Brain microvascular endothelial cell (primary cell): Measurements from ENCODE around the gene DCC.

Source experiments
- DNase-seq: peaks from one replicate; pipeline ENCODE4 v3.0.0-alpha.2; 2020
- H3K27ac ChIP-seq: fragments of 250-450 bp; sonication (Bioruptor Pico); 2 replicates; pipeline ENCODE4 v1.5.1; 2020; ENCODE audit warnings: mild to moderate bottlenecking, moderate library complexity
- H3K27me3 ChIP-seq: fragments of 250-450 bp; sonication (Bioruptor Pico); replicated peaks from 2 replicates; pipeline ENCODE4 v1.5.1; 2020; ENCODE audit warnings: mild to moderate bottlenecking
- H3K36me3 ChIP-seq: fragments of 250-450 bp; sonication (Bioruptor Pico); replicated peaks from 2 replicates; pipeline ENCODE4 v1.5.1; 2020; ENCODE audit warnings: mild to moderate bottlenecking
- H3K4me3 ChIP-seq: 2 replicates; pipeline ENCODE4 v1.5.1; 2011; ENCODE audit warnings: low read depth, mild to moderate bottlenecking, control low read depth, low read length, moderate library complexity
- in situ Hi-C: cut with HindIII; loops from 2 replicates; pipeline ENCODE4 v1.10.0; 2017; ENCODE audit warnings: low sequenced_read_pairs, low pct_ligation_motif_present
- TF ChIP-seq, protein P1 (sequence below): IDR thresholded peaks from 2 replicates; pipeline ENCODE4 v1.5.1; 2011; ENCODE audit warnings: low read depth, mild to moderate bottlenecking, moderate library complexity, low read length, control low read depth, inconsistent platforms; ENCODE audit errors: missing control alignments

The DCC gene

DNA sequence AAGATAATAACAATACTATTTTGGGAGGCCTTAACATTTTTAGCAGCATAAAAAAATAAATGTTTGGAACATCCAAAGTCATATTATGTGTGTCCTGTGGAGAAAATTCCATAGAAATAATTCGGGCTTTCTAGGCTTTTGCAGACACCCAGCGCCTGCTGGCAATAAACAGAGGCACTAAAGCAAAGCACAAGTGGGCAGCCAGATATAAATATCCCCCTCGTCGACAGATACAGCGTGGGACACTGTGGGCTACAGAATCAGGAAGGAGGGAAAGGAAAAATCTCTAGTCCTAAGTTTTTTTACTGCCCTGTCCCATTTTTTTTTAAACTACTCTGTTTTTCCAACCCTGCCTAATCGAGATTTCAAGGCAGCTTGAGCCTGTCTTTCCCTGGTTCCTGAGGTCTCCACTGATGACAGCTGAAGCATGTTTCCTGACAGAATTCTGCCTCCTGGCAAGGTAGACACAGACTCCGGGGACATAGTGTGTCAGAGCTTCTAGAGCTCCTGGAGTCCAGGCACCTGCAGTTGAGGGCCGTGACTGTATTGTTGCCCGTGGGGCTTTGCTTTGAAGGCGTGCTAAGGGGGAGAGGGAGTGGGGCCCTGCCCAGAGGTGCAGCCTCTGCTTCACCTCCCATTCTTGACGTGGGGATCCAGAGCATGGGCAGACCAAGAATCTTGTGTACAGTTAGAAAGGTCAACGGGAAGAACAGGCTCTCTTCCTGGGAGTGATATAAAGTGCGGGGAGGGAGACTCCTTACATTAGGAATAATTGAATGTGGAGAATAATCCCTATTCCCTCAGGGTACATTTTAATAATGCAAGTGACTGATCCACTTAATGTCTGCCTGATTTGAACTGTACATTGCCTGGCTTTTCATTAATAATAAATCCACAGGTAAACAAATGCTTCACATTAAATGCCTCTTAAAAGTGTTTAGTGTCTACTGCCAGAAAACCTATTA, 232.3 kb downstream of the DCC start:
- TF ChIP-seq, protein P1, sequence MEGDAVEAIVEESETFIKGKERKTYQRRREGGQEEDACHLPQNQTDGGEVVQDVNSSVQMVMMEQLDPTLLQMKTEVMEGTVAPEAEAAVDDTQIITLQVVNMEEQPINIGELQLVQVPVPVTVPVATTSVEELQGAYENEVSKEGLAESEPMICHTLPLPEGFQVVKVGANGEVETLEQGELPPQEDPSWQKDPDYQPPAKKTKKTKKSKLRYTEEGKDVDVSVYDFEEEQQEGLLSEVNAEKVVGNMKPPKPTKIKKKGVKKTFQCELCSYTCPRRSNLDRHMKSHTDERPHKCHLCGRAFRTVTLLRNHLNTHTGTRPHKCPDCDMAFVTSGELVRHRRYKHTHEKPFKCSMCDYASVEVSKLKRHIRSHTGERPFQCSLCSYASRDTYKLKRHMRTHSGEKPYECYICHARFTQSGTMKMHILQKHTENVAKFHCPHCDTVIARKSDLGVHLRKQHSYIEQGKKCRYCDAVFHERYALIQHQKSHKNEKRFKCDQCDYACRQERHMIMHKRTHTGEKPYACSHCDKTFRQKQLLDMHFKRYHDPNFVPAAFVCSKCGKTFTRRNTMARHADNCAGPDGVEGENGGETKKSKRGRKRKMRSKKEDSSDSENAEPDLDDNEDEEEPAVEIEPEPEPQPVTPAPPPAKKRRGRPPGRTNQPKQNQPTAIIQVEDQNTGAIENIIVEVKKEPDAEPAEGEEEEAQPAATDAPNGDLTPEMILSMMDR, result no peak
- H3K4me3 ChIP-seq, result no peak overlapping the region
- in situ Hi-C loops, result no loop called here
- no peak for DNase-seq
- H3K36me3 ChIP-seq, result no peaks in the 10 kb centered on the region
- H3K27me3 ChIP-seq, result no peaks in the 10 kb centered on the region
- no peak overlapping the region for H3K27ac ChIP-seq

DNA sequence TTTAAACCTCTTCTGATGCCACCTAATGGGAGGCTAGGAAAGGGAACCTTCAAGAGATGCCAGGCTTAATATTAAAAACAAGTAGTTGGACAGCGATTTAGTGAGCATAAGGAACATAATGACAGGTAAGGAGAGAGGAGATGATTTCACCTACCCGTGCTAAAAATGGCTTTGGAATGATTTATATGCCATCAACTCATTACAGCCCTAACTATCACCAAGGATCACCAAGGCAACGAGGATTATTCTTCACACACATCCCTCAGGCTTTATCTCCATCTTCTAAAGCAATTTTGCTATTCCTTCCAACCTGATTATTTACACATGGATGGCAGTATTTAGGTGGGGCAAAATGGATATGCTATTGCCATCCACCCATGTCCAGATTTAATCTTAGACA, 237.8 kb downstream of the DCC start:
- TF ChIP-seq, protein P1, result no peak
- in situ Hi-C loops, result no loop called here
- Histone ChIP-seq H3K4me3 (no peak overlapping the region), H3K36me3 (no peaks in the 10 kb centered on the region), H3K27me3 (no peaks in the 10 kb centered on the region), H3K27ac (no peak overlapping the region)
- DNase-seq, result no peak

DNA sequence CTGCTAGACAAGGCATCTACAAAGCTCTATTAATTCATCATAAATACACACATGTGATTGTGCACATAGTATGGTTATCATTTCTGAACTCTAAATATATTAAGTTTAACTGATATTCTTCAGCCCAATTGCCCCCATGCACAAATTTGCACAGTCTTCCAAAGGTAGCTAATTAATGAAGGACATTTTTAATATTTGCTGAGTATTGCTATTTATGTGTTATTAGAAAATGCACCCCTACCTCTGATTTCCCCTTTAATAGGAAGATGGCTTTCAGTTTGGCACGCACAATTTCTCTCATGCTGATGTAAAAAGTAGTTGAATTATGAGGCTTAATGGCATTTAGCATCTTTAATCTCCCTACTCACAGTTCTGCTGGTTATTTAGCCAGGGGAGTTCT, 242.1 kb downstream of the DCC start:
- H3K4me3 ChIP-seq, result no peak overlapping the region
- DNase-seq, result no peak
- H3K27me3 ChIP-seq, result no peaks in the 10 kb centered on the region
- TF ChIP-seq, protein P1, result no peak
- H3K27ac ChIP-seq, result no peak overlapping the region
- no peaks in the 10 kb centered on the region for H3K36me3 ChIP-seq
- in situ Hi-C loops, result no loop called here

DNA sequence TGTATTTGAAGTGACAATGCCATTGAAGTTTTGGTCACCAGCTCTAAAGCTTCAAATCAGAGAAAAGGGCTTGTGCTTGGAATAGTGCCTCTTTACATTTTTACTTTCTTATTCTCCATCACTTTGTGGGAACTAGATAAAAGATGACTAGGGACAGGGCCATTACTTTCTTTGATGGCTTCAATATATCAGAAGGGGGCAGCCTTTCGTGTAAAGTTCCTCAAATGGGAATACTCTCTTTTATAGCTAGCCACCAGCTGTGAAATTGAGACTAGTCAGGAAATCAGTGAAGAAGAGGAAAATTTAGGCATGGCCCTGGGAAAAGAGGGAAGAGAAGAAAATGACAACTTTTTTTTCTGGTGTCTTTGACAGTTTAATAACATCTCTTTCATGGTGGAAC, 242.5 kb downstream of the DCC start:
- TF ChIP-seq, protein P1, result no peak
- DNase-seq, result no peak
- H3K27ac ChIP-seq, result no peak overlapping the region
- no peak overlapping the region for H3K4me3 ChIP-seq
- no peaks in the 10 kb centered on the region for H3K27me3 ChIP-seq
- H3K36me3 ChIP-seq, result no peaks in the 10 kb centered on the region
- in situ Hi-C loops, result no loop called here

DNA sequence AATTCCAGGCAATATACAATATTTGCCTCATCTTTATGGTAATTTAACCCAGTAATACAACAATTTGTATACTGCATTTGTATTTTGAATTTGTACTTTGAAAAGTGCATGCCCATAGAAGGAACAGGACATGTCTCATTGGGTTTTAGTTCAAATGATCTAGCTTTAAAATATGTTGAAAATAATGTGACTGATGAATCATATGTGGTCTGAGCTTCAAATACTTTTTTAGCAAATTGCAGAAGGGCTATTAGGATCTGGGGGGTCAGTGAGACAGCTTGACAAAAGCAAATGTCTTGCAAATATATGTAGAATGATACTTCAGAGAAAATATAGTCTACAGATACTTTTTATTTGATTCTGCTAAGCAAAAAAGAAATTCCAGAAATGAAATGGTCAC, 248.9 kb downstream of the DCC start:
- Histone ChIP-seq H3K36me3 (no peaks in the 10 kb centered on the region), H3K27me3 (no peaks in the 10 kb centered on the region), H3K4me3 (no peak overlapping the region), H3K27ac (no peak overlapping the region)
- DNase-seq, result no peak
- in situ Hi-C loops, result no loop called here
- TF ChIP-seq, protein P1, result no peak
